Forelimb muscle (tissue), 1 donor: ENCODE data around the gene LARP6. TPM values are rescaled to one million over a fixed set of nuclear protein-coding genes. Genes with fewer than 3 reads are reported as not detected.
"Not testable (repeated sequence)": the region's sequence is repeated elsewhere in the genome, so short reads cannot be mapped to it uniquely, and the experiment has no call there.

Source experiments
- DNase-seq: peaks from one replicate; pipeline ENCODE4 v3.0.0-alpha.2; 2013; ENCODE audit warnings: low read depth
- polyA plus RNA-seq: library from polyadenylated mRNA; unstranded; fragments of 120-200 nt; gene quantifications from one replicate; pipeline ENCODE4 v1.2.1, GENCODE V29; 2013; ENCODE audit not compliant: insufficient read length

Gene LARP6
- 11.4 TPM for polyA plus RNA-seq

- DNase-seq = no peak
These were observed at the start of gene LARP6 for GRCh38 chr15:70853973-70854665. TSS of gene LARP6 (minus strand) at chr15:70854157. CDS start at chr15:70854088, 69 bp downstream.

GRCh38 chr15:70902107-70902506, 48.1 kb upstream of the LARP6 start:
- no peak for DNase-seq

- no peak for DNase-seq
These were observed 39.1 kb upstream of the LARP6 start for GRCh38 chr15:70892912-70893560.

- peak; percentile 91 for DNase-seq
These were observed 38.3 kb upstream of the LARP6 start, which contains the start of the genes LRRC49 and THAP10 for GRCh38 chr15:70892002-70892911. TSS of gene LRRC49 (plus strand) at chr15:70892826. CDS start at chr15:70892895, 69 bp downstream. TSS of gene THAP10 (minus strand) at chr15:70892433. CDS start at chr15:70892272, 161 bp downstream.

- DNase-seq = no peak
These were observed 28.4 kb upstream of the LARP6 start for GRCh38 chr15:70882361-70882760.

GRCh38 chr15:70880781-70881180, 26.8 kb upstream of the LARP6 start:
- DNase-seq = no peak

- no peak for DNase-seq
These were observed 25.4 kb upstream of the LARP6 start for GRCh38 chr15:70879401-70879800.

- DNase-seq = no peak
These were observed 22.7 kb upstream of the LARP6 start for GRCh38 chr15:70876683-70877082.

GRCh38 chr15:70876011-70876410, 22.1 kb upstream of the LARP6 start:
- DNase-seq = no peak

- DNase-seq = no peak
These were observed 21.2 kb upstream of the LARP6 start for GRCh38 chr15:70875001-70875782.

GRCh38 chr15:70873232-70874054, 19.5 kb upstream of the LARP6 start:
- DNase-seq = no peak

GRCh38 chr15:70871490-70871889, 17.5 kb upstream of the LARP6 start:
- not testable (repeated sequence) for DNase-seq

GRCh38 chr15:70870051-70870450, 16.1 kb upstream of the LARP6 start:
- no peak for DNase-seq

- no peak for DNase-seq
These were observed 15.4 kb upstream of the LARP6 start for GRCh38 chr15:70869346-70869745.

- peak; percentile 80 for DNase-seq
These were observed 14.0 kb upstream of the LARP6 start for GRCh38 chr15:70867911-70868467.

GRCh38 chr15:70866982-70867641, 13.2 kb upstream of the LARP6 start:
- DNase-seq = no peak

- DNase-seq = no peak
These were observed 9.7 kb upstream of the LARP6 start for GRCh38 chr15:70863450-70864218.

- no peak for DNase-seq
These were observed 6.0 kb upstream of the LARP6 start for GRCh38 chr15:70859998-70860397.
